ENCODE data around the gene RDH13. TPM values are rescaled to one million over a fixed set of nuclear protein-coding genes. Genes with fewer than 3 reads are reported as not detected.
"Not testable (repeated sequence)": the region's sequence is repeated elsewhere in the genome, so short reads cannot be mapped to it uniquely, and the experiment has no call there.

The RDH13 gene
- 22.0 TPM for polyA plus RNA-seq (ENCODE audit: insufficient read length)
- long read RNA-seq, donor 1, partial matches to known transcripts = 0 of 2 reads
- long read RNA-seq, donor 1, other reads (novel, unspliced or antisense) = 0 of 2 reads
- long read RNA-seq, donor 2, transcript RDH13-223 (7 exons, 1,931 nt) = major isoform, 9 of 9 reads
- long read RNA-seq, donor 2, partial matches to known transcripts = 0 of 9 reads
- long read RNA-seq, donor 2, other reads (novel, unspliced or antisense) = 0 of 9 reads
- long read RNA-seq, donor 3, transcript RDH13-223 (7 exons, 1,931 nt) = major isoform, 8 of 8 reads
- long read RNA-seq, donor 3, partial matches to known transcripts = 0 of 8 reads
- long read RNA-seq, donor 3, other reads (novel, unspliced or antisense) = 0 of 8 reads
- long read RNA-seq, donor 4 = 0 reads
- long read RNA-seq, donor 5, transcript RDH13-223 (7 exons, 1,931 nt) = major isoform, 6 of 6 reads
- long read RNA-seq, donor 5, partial matches to known transcripts = 0 of 6 reads
- long read RNA-seq, donor 5, other reads (novel, unspliced or antisense) = 0 of 6 reads
- long read RNA-seq, donor 6, partial matches to known transcripts = 0 of 2 reads
- long read RNA-seq, donor 6, other reads (novel, unspliced or antisense) = 0 of 2 reads
- long read RNA-seq, donor 7, partial matches to known transcripts = 0 of 2 reads
- long read RNA-seq, donor 7, other reads (novel, unspliced or antisense) = 0 of 2 reads
- long read RNA-seq, donor 8, partial matches to known transcripts = 0 of 1 reads
- long read RNA-seq, donor 8, other reads (novel, unspliced or antisense) = 0 of 1 reads

GRCh38 chr19:55062735-55063491 lies at the start of gene RDH13:
RDH13 (minus strand) TSS chr19:55063148; CDS start chr19:55063032, 116 bp downstream.
- peak; percentile 90 for DNase-seq

- no peak for DNase-seq
These were observed 49.4 kb upstream of the RDH13 start for GRCh38 chr19:55112246-55112776.

GRCh38 chr19:55111238-55111831 lies 48.4 kb upstream of the RDH13 start:
- DNase-seq = no peak

- no peak for DNase-seq
These were observed 46.8 kb upstream of the RDH13 start for GRCh38 chr19:55109527-55110291.

- not testable (repeated sequence) for DNase-seq
These were observed 44.3 kb upstream of the RDH13 start for GRCh38 chr19:55107252-55107651.

GRCh38 chr19:55106591-55106990 lies 43.6 kb upstream of the RDH13 start:
- no peak for DNase-seq

GRCh38 chr19:55105237-55105636 lies 42.3 kb upstream of the RDH13 start:
- DNase-seq = no peak

GRCh38 chr19:55103190-55103589 lies 40.2 kb upstream of the RDH13 start:
- no peak for DNase-seq

- DNase-seq = no peak
These were observed 38.3 kb upstream of the RDH13 start for GRCh38 chr19:55101261-55101660.

- DNase-seq = no peak
These were observed 36.9 kb upstream of the RDH13 start for GRCh38 chr19:55099557-55100506.

GRCh38 chr19:55098716-55099556 lies 36.0 kb upstream of the RDH13 start:
- no peak for DNase-seq

GRCh38 chr19:55097864-55098715 lies 35.1 kb upstream of the RDH13 start:
- DNase-seq = no peak

- DNase-seq = no peak
These were observed 33.2 kb upstream of the RDH13 start for GRCh38 chr19:55096061-55096701.

GRCh38 chr19:55095260-55096060 lies 32.5 kb upstream of the RDH13 start:
- no peak for DNase-seq

- no peak for DNase-seq
These were observed 31.7 kb upstream of the RDH13 start for GRCh38 chr19:55094456-55095259.
